GM21528 (cell line): ENCODE measurements around the gene ARMH3.
"Not testable (repeated sequence)": the region's sequence is repeated elsewhere in the genome, so short reads cannot be mapped to it uniquely, and the experiment has no call there.

Experiments
- ATAC-seq: cut with Tn5 transposase; IDR thresholded peaks from one replicate; pipeline ENCODE4 v1.9.1; 2021; ENCODE audit warnings: mild to moderate bottlenecking, moderate library complexity; ENCODE audit not compliant: unreplicated experiment, low FRiP score

The ARMH3 gene

DNA sequence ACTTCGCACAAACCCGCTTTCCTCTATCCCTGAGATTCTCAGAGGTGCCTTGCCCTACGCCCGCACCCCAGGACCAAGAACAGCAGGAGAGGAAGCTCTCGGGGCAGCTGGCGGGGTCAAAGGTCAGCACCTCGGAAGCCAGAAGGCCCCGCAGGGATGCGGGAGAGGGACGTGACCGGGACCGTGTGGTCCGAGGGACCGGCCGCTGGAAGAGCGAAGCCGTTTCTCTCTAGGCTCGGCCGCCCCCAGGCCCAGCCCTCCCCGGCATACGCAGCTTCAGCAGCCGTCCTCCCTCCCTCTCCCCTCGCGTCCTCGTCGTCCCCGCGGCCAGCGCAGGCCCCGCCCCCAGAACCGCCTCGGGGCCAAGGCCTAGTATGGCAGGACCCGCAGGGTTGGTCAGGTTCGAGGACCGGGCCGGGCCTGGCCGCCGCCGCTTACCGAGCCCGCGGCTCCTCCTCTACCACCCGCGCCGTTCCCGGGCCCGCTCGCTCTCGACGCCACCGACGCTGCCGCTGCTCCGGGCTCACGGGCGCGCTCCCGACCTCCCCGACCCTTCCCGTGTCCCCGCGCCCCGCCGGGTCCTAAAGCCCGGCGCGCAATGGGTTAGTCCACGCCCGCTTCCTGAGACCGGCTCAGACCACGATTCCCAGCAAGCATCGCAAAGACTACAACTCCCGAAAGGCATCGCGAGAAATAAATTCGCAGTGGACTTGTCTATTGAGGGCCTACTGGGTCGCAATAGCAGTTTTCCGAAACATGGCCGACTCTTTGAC is at the start of gene ARMH3:
Gene ARMH3 (minus strand): TSS at position 527 of the 773 bp plus-strand sequence. CDS start 16,059 bp downstream, outside the sequence.
- ATAC-seq = peak; percentile 89

- ATAC-seq = no peak
Observed at GRCh38 chr10:102102421-102102820, 46.4 kb upstream of the ARMH3 start.

DNA sequence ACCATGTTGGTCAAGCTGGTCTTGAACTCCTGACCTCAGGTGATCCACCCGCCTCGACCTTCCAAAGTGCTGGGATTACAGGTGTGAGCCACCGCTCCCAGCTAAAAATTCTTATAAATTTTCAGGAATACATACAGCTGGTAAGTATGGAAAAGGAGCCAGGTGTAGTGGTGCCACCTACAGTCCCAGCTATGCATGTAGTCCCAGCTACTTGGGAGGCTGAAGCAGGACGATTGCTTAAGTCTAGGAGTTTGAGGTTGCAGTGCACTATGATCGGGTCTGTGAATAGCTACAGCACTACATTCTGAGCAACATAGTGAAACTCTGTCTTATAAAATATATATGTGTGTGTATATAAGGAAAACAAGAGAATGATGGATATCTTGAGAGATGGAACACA is 45.2 kb upstream of the ARMH3 start:
- no peak for ATAC-seq

DNA sequence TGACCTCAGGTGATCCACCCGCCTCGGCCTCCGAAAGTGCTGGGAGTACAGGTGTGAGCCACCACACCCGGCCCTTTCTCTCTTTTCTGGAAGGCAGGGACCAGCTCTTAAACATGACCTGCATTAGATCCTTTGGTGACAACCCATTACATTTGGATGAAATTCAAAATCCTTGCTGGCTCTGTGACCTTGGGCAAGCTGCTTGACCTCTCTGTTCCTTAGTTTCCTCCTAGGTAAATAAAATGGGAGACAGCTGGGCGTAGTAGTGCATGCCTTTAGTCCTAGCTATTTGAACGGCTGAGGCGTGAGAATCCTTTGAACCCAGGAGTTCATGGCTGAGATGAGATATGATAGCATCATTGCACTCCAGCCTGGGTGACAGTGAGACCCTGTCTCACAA is 40.5 kb upstream of the ARMH3 start:
- ATAC-seq = no peak

DNA sequence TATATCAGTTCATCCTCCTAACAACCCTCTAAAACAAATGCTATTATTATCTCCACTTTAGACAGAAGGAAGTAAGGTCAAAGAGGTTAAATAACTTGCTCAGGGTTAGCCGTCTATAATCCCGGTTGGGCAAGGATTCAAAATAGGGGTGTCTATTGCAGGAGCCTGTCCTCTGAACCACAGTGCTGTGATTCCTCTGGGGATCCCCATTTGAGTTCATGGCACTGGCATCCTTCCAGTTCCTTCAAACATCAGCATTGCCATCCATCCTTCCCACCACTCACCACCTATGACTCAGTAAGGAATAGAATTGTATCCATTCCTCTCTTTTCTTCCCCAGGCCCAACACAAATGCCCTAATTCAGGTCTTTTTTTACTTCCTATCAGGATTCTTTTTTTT is 34.8 kb upstream of the ARMH3 start:
- ATAC-seq = no peak

GRCh38 chr10:102086196-102086595 is 30.2 kb upstream of the ARMH3 start:
- no peak for ATAC-seq

DNA sequence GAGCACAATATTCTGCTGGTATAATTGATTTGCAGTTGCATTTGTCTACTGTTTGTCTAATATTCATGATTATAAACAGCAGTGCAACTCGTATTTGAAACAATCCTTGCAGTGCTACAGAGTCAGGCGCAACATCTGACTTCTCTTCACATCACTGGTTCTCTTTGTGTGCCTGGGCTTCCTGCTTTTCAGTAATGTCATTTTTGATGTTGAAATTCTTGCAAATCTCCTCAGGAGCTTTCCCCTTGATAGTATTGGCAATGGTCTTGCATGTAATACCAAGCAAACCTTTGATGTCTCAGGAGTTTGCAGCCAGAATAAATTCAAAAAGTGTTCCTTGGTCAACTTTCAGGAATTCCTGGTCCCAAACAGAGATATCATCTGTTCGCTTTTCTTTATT is 29.4 kb upstream of the ARMH3 start:
- ATAC-seq = no peak

DNA sequence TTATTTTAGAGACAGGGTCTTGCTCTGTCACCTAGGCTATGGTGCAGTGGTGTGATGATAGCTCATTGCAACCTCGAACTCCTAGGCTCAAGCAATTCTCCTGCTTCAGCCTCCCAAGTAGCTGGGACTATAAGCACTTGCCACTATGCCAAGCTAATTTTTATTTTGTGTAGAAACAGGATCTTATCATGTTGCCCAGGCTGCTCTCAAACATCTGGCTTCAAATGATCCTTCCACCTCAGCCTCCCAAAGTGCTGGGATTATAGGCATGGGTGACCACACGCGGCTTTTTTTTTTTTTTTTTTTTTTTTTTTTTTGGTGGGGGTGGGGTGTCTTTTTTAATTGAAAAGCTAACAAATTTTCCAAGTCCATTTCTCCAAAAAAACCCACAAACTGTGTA is 27.6 kb upstream of the ARMH3 start:
- ATAC-seq = no peak

- no peak for ATAC-seq
Observed at GRCh38 chr10:102072673-102073527, 16.9 kb upstream of the ARMH3 start.

DNA sequence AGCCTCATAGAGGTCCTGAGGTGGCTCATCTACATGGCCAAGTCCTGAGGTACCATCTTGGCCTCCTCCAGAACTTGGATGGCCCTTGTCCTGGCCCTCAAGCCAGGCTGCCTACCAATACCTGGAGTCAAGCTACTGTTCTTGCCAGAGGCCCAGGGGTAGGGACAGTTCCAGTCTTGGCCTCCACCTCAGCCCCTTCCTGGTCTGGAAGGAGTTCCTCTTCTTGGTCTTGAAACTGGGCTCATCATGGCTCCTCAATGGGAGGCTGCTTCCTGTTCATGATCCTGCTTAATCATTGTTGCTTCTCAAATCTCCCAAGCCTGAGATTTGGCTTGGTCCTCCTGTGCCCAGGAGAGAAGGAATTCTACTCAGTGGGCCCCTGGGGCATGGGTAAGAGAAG is 13.1 kb upstream of the ARMH3 start:
- ATAC-seq = no peak

DNA sequence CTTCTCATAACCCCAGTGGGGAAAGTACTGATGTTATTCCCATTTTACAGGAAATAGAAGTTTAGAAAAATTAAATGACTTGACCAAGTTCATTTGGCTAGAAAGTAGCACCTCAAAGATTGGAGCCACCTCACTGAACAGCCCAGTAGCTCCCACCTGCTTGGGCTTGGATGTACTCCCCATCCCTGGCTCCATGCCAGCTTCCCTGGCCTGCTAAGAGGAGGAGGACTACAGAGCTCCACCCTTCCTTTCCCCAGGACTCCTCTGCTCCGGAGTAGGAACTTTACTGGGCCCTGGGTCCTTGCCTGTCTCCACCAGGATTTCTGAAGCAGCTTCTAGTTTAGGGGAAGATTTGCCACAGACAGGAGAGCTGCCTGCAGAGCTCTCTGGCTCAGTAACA is 12.2 kb upstream of the ARMH3 start:
- no peak for ATAC-seq

DNA sequence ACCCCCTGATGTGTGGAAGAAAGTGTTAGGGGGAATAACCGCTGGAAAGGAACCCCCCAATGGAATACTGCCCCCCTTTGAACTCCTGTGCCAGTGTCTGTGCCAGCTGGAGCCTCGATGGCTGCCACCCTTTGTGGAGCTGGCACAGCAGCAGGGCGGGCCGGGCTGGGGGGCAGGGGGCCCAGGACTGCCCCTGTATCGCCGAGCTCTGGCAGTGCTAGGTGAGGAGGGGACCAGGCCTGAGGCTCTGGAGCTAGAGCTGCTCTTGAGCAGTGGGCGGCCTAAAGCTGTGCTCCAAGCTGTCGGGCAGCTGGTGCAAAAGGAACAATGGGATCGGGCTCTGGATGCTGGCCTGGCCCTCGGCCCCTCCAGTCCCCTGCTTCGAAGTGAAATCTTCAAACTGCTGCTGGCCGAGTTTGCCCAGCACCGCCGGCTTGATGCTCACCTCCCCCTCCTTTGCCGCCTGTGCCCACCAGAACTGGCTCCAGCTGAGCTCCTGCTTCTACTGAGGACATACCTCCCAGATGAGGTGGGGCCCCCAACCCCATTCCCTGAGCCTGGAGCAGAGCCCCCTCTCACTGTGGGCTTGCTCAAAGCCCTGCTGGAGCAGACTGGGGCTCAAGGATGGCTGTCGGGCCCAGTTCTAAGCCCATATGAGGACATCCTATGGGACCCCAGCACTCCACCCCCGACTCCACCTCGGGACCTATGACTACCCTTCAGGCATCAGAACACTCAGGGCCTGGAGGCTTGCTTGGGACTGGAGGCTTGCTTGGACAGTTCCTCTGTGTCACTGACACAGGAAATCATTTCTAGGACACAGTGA is 11.3 kb upstream of the ARMH3 start:
- ATAC-seq = no peak

GRCh38 chr10:102066399-102067088 is 10.6 kb upstream of the ARMH3 start:
- ATAC-seq = no peak

- ATAC-seq = peak; percentile 34
Observed at GRCh38 chr10:102065561-102066398, 9.8 kb upstream of the ARMH3 start.

DNA sequence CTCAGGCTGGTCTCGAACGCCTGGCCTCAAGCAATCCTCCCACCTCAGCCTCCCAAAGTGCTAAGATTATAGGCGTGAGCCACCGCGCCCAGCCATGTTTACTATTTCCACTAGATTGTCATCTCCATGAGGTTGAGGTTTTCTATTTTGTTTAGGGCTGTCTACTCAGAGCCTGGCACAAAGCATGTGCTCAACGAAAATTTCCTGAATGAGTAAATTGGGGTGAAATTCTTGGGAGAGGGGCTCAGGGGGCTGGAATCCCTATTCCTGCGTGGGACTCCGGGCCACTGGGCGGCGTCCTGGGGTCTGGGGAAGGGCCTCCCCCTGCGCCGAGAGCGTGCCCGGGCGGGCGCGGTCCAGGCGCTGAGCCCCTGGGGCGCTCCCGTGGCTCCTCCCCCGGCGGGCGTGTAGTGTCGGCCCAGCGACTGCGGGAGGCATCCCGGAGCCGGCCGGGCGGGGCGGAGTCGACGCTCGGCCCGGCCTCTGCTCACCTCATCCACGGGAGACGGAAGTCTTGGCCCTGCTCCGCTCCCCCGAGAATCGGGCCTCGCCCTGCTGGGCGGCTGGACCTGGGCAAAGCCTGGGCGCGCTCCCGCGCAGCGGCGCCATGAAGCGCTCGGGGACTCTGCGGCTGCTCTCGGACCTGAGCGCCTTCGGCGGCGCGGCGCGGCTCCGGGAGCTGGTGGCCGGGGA is 9.0 kb upstream of the ARMH3 start, which contains the start of gene HPS6:
Gene HPS6 (plus strand): TSS at position 482 of the 693 bp plus-strand sequence. CDS start 126 bp downstream, at position 608.
- peak; percentile 79 for ATAC-seq

- ATAC-seq = no peak
Observed at GRCh38 chr10:102064503-102064867, 8.5 kb upstream of the ARMH3 start.

GRCh38 chr10:102059987-102060386 is 4.0 kb upstream of the ARMH3 start:
- no peak for ATAC-seq

GRCh38 chr10:102054881-102055646 is 909 bp downstream of the ARMH3 start:
- ATAC-seq = not testable (repeated sequence)
